HCT116 (cell line): ENCODE results near the gene UFL1. TPM values are rescaled to one million over a fixed set of nuclear protein-coding genes. Genes with fewer than 3 reads are reported as not detected.

ENCODE experiments used
- ATAC-seq: fragments of 200-7000 bp; cut with Tn5 transposase; 2 replicates; pipeline ENCODE4 v1.9.1; 2020; ENCODE audit warnings: mild to moderate bottlenecking, moderate library complexity
- Bru-seq: library from RNA; stranded (reverse); fragments of 400-500 nt; gene quantifications from one replicate; lab custom pipeline; 2021; lab: Mats Ljungman, UMichigan
- BruChase-seq, 2 experiments: library from RNA; stranded (reverse); fragments of 400-500 nt; gene quantifications; one replicate each; lab custom pipeline; 2021; lab: Mats Ljungman, UMichigan
- BruUV-seq: library from RNA; stranded (reverse); fragments of 400-500 nt; replicated peaks from 2 replicates; lab custom pipeline; 2021; lab: Mats Ljungman, UMichigan
- CTCF ChIA-PET: fragments of 300-600 bp; sonication (Branson Sonifier 250); formaldehyde crosslinking; loops from one replicate; lab custom pipeline; 2021; ENCODE audit warnings: antibody characterized with exemption; lab: Charles Lee
- POLR2A ChIA-PET: fragments of 300-600, 350-600 bp; sonication (Branson Sonifier 250); formaldehyde crosslinking; loops from one replicate; lab custom pipeline; 2021; ENCODE audit warnings: antibody characterized with exemption; lab: Charles Lee
- RAD21 ChIA-PET, 2 experiments: fragments of 300-600 bp; sonication (Branson Sonifier 250); formaldehyde crosslinking; loops; one replicate each; lab custom pipeline; 2023; ENCODE audit warnings: low total read pairs in 2 of 2; ENCODE audit not compliant: uncharacterized antibody in 2 of 2, unreplicated experiment in 2 of 2, low non-redundant PET in 1 of 2; lab: Charles Lee
- DNase-seq: peaks from one replicate; pipeline ENCODE4 v3.0.0-alpha.2; 2010; ENCODE audit warnings: low read depth, low spot score
- H2AFZ ChIP-seq: fragments of 200-600 bp; shearing (Covaris generic), sonication (generic); 2 replicates; pipeline ENCODE4 v1.6.1; 2017; ENCODE audit warnings: low read depth, mixed run types, mixed read lengths, antibody characterized with exemption, low read length; ENCODE audit not compliant: poor library complexity, severe bottlenecking
- H3K27ac ChIP-seq: 2 replicates; pipeline ENCODE4 v1.5.1; 2012; ENCODE audit warnings: low read depth, low read length
- H3K27me3 ChIP-seq: fragments of 200-600 bp; sonication (generic); 2 replicates; pipeline ENCODE4 v1.6.1; 2016; ENCODE audit warnings: mixed run types, low read length, mixed read lengths; ENCODE audit not compliant: insufficient read depth
- H3K36me3 ChIP-seq, 2 experiments: fragments of 200-500 bp in 1 of 2; fragments of 200-600 bp in 1 of 2; sonication (Bioruptor generic) in 1 of 2; sonication (generic) in 1 of 2; 2 replicates each; pipeline versions ENCODE4 v1.5.1 to v1.6.1; 2014 to 2016; ENCODE audit warnings: low read length in 2 of 2, inconsistent platforms in 1 of 2, mixed read lengths in 1 of 2, mixed run types in 1 of 2; ENCODE audit not compliant: insufficient read depth in 2 of 2, control insufficient read depth in 1 of 2
- H3K4me1 ChIP-seq, 2 experiments: fragments of 200-600 bp in 1 of 2; sonication (generic) in 1 of 2; 2 replicates each; pipeline versions ENCODE4 v1.5.1 to v1.6.1; 2012 to 2017; ENCODE audit warnings: low read length in 2 of 2, inconsistent platforms in 1 of 2, mild to moderate bottlenecking in 1 of 2, mixed read lengths in 1 of 2, mixed run types in 1 of 2, moderate library complexity in 1 of 2; ENCODE audit not compliant: insufficient read depth in 2 of 2, control insufficient read depth in 1 of 2
- H3K4me2 ChIP-seq: fragments of 200-600 bp; sonication (generic); 2 replicates; pipeline ENCODE4 v1.6.1; 2017; ENCODE audit warnings: mixed run types, low read length, mixed read lengths
- H3K4me3 ChIP-seq, 2 experiments: fragments of 200-600 bp in 1 of 2; sonication (generic) in 1 of 2; replicated peaks in 1 of 2; 2 replicates each; pipeline ENCODE4 v1.5.1; 2011 to 2016; ENCODE audit warnings: low read length in 2 of 2, control low read depth in 1 of 2, low read depth in 1 of 2, mild to moderate bottlenecking in 1 of 2, mixed read lengths in 1 of 2, mixed run types in 1 of 2
- H3K79me2 ChIP-seq: fragments of 200-600 bp; sonication (generic); 2 replicates; pipeline ENCODE4 v1.6.1; 2017; ENCODE audit warnings: mild to moderate bottlenecking, mixed run types, low read length, moderate library complexity, mixed read lengths; ENCODE audit not compliant: insufficient read depth
- H3K9ac ChIP-seq: fragments of 200-600 bp; sonication (generic); 2 replicates; pipeline ENCODE4 v1.6.1; 2016; ENCODE audit warnings: low read length, mixed read lengths
- H3K9me2 ChIP-seq: fragments of 200-600 bp; sonication (generic), shearing (Covaris generic); 2 replicates; pipeline ENCODE4 v1.6.1; 2017; ENCODE audit warnings: mixed run types, mild to moderate bottlenecking, moderate library complexity; ENCODE audit not compliant: insufficient read depth
- H3K9me3 ChIP-seq, 2 experiments: fragments of 200-500 bp in 1 of 2; fragments of 200-600 bp in 1 of 2; sonication (Bioruptor generic) in 1 of 2; sonication (generic) in 1 of 2; 2 replicates each; pipeline ENCODE4 v1.6.1; 2014 to 2017; ENCODE audit warnings: low read length in 2 of 2, mixed read lengths in 2 of 2, inconsistent platforms in 1 of 2, low read depth in 1 of 2, mild to moderate bottlenecking in 1 of 2, mixed run types in 1 of 2, moderate library complexity in 1 of 2; ENCODE audit not compliant: control insufficient read depth in 1 of 2, insufficient read depth in 1 of 2
- H4K20me1 ChIP-seq: fragments of 200-600 bp; sonication (generic), shearing (Covaris generic); 2 replicates; pipeline ENCODE4 v1.6.1; 2017; ENCODE audit warnings: mixed run types, mild to moderate bottlenecking, moderate library complexity; ENCODE audit not compliant: insufficient read depth
- CBX3 ChIP-seq: IDR thresholded peaks from 2 replicates; pipeline ENCODE4 v1.6.1; 2012; ENCODE audit warnings: low read depth
- CEBPB ChIP-seq: IDR thresholded peaks from 2 replicates; pipeline ENCODE4 v1.6.1; 2012; ENCODE audit warnings: low read depth
- EGR1 ChIP-seq: IDR thresholded peaks from 2 replicates; pipeline ENCODE4 v1.6.1; 2012; ENCODE audit warnings: low read depth
- EZH2 ChIP-seq: fragments of 200-600 bp; sonication (generic); IDR thresholded peaks from 2 replicates; pipeline ENCODE4 v1.6.1; 2017; ENCODE audit warnings: antibody characterized with exemption, mixed run types
- FOSL1 ChIP-seq: IDR thresholded peaks from 2 replicates; pipeline ENCODE4 v1.6.1; 2012; ENCODE audit warnings: low read depth
- JUND ChIP-seq: IDR thresholded peaks from 2 replicates; pipeline ENCODE4 v1.6.1; 2012
- POLR2A ChIP-seq: IDR thresholded peaks from 2 replicates; pipeline ENCODE4 v1.7.0; 2011; ENCODE audit warnings: borderline replicate concordance; ENCODE audit not compliant: insufficient read depth, insufficient read length; ENCODE audit errors: extremely low read depth
- POLR2AphosphoS5 ChIP-seq: IDR thresholded peaks from 2 replicates; pipeline ENCODE4 v1.6.1; 2011; ENCODE audit warnings: mild to moderate bottlenecking, low read depth, low read length, moderate library complexity
- RAD21 ChIP-seq: IDR thresholded peaks from 2 replicates; pipeline ENCODE4 v1.6.1; 2012; ENCODE audit warnings: low read depth, mild to moderate bottlenecking
- SP1 ChIP-seq: IDR thresholded peaks from 2 replicates; pipeline ENCODE4 v1.6.1; 2012; ENCODE audit warnings: low read depth
- TCF7L2 ChIP-seq: IDR thresholded peaks from 2 replicates; pipeline ENCODE4 v1.7.0; 2011; ENCODE audit warnings: borderline replicate concordance, inconsistent platforms; ENCODE audit not compliant: insufficient read depth, insufficient read length; ENCODE audit errors: extremely low read depth
- YY1 ChIP-seq: IDR thresholded peaks from 2 replicates; pipeline ENCODE4 v1.6.1; 2011; ENCODE audit warnings: low read length, low read depth, moderate library complexity, mild to moderate bottlenecking; ENCODE audit not compliant: insufficient replicate concordance; ENCODE audit errors: extremely low read depth
- ZBTB33 ChIP-seq: IDR thresholded peaks from 2 replicates; pipeline ENCODE4 v1.6.1; 2011; ENCODE audit warnings: mild to moderate bottlenecking, low read length, moderate library complexity; ENCODE audit not compliant: insufficient replicate concordance; ENCODE audit errors: extremely low read depth
- ZFX ChIP-seq: fragments of 450-650 bp; IDR thresholded peaks from 2 replicates; pipeline ENCODE4 v1.6.1; 2017
- ZNF274 ChIP-seq: fragments of 200-500 bp; sonication (Bioruptor generic); IDR thresholded peaks from 2 replicates; pipeline ENCODE4 v1.6.1; 2014; ENCODE audit warnings: mild to moderate bottlenecking, low read depth, low read length, inconsistent platforms
- intact Hi-C: fragments of 100-400 bp; cut with micrococcal nuclease; formaldehyde crosslinking; loops from 2 replicates; pipeline ENCODE4 v1.10.0; 2022
- long read RNA-seq: library from polyadenylated mRNA; unstranded; transcript quantifications from one replicate; pipeline ENCODE4 v2.0.0, GENCODE V29; 2021; ENCODE audit not compliant: unreplicated experiment
- polyA plus RNA-seq: library from polyadenylated mRNA; unstranded; fragments of >200 nt; gene quantifications from 2 replicates; pipeline ENCODE4 v1.2.1, GENCODE V29; 2012; ENCODE audit warnings: missing spikeins
- total RNA-seq: library from RNA; stranded (reverse); gene quantifications from one replicate; pipeline ENCODE4 v1.2.1, GENCODE V29; 2021; ENCODE audit not compliant: unreplicated experiment
- TF ChIP-seq, protein P1 (sequence below): IDR thresholded peaks from 2 replicates; pipeline ENCODE4 v1.6.1; 2012; ENCODE audit warnings: low read depth
- TF ChIP-seq, protein P2 (sequence below): IDR thresholded peaks from 2 replicates; pipeline ENCODE4 v1.6.1; 2012

Gene UFL1
- total RNA-seq = 19.6 TPM
- 6.9 and 9.1 TPM in 2 replicates for polyA plus RNA-seq
- Bru-seq, nascent RNA = percentile 91 among the genes with signal in this experiment
- BruChase-seq, experiment 1, labeled RNA remaining after a 6-hour chase = percentile 91 among the genes with signal in this experiment
- percentile 85 among the genes with signal in this experiment for BruChase-seq, experiment 2, labeled RNA remaining after a 2-hour chase
- long read RNA-seq, full-length matches to known transcripts = 6 of 29 reads
- long read RNA-seq, partial matches to known transcripts = 18 of 29 reads
- long read RNA-seq, other reads (novel, unspliced or antisense) = 5 of 29 reads

GRCh38 chr6:96521644-96522464 lies at the start of gene UFL1:
Gene UFL1 (plus strand): TSS chr6:96521806. CDS start chr6:96521874, 68 bp downstream.
- intact Hi-C loops = loop anchor here (5.0 kb wide), 1 partner anchor 375 kb away; the partner anchor contains the start of gene NDUFAF4
- peak; percentile 78 for DNase-seq
- H3K9me2 ChIP-seq = no peaks in the 10 kb centered on the region
- peak within 1 kb of the TSS; percentile 83 for H3K9ac ChIP-seq
- peaks cover 26% of the 10 kb centered on the region for H3K79me2 ChIP-seq
- BruUV-seq = no TSS peak
- H3K9me3 ChIP-seq = no peaks in the 10 kb centered on the region
- CTCF ChIA-PET = no interaction called here
- ATAC-seq = peak; percentile 91
- RAD21 ChIA-PET = no interaction called here
- peak within 1 kb of the TSS; percentile 77 to 80 for H3K4me3 ChIP-seq
- H4K20me1 ChIP-seq = no peaks in the 10 kb centered on the region
- peak within 1 kb of the TSS; percentile 82 for H3K4me2 ChIP-seq
- peak within 1 kb of the TSS; percentile 83 for H3K27ac ChIP-seq
- peaks cover 9 to 26% of the 10 kb centered on the region in 2 experiments for H3K4me1 ChIP-seq
- H2AFZ ChIP-seq = no peak within 1 kb of the TSS
- POLR2A ChIA-PET = no interaction called here
- no peaks in the 10 kb centered on the region for H3K27me3 ChIP-seq
- H3K36me3 ChIP-seq = peaks cover 0 to 7% of the 10 kb centered on the region in 2 experiments; a peak in 1 of 4 replicates
- peak; percentile 67; the same call in 1 of the 2 replicates for TF ChIP-seq CBX3
- TF ChIP-seq, protein P1, sequence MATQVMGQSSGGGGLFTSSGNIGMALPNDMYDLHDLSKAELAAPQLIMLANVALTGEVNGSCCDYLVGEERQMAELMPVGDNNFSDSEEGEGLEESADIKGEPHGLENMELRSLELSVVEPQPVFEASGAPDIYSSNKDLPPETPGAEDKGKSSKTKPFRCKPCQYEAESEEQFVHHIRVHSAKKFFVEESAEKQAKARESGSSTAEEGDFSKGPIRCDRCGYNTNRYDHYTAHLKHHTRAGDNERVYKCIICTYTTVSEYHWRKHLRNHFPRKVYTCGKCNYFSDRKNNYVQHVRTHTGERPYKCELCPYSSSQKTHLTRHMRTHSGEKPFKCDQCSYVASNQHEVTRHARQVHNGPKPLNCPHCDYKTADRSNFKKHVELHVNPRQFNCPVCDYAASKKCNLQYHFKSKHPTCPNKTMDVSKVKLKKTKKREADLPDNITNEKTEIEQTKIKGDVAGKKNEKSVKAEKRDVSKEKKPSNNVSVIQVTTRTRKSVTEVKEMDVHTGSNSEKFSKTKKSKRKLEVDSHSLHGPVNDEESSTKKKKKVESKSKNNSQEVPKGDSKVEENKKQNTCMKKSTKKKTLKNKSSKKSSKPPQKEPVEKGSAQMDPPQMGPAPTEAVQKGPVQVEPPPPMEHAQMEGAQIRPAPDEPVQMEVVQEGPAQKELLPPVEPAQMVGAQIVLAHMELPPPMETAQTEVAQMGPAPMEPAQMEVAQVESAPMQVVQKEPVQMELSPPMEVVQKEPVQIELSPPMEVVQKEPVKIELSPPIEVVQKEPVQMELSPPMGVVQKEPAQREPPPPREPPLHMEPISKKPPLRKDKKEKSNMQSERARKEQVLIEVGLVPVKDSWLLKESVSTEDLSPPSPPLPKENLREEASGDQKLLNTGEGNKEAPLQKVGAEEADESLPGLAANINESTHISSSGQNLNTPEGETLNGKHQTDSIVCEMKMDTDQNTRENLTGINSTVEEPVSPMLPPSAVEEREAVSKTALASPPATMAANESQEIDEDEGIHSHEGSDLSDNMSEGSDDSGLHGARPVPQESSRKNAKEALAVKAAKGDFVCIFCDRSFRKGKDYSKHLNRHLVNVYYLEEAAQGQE = no peak
- TF ChIP-seq JUND = peak; percentile 46; the same call in 1 of the 2 replicates
- no peak for TF ChIP-seq EZH2
- peak; percentile 78 for TF ChIP-seq ZBTB33
- peak; percentile 81 for TF ChIP-seq EGR1
- TF ChIP-seq SP1 = peak; percentile 82
- TF ChIP-seq, protein P2, sequence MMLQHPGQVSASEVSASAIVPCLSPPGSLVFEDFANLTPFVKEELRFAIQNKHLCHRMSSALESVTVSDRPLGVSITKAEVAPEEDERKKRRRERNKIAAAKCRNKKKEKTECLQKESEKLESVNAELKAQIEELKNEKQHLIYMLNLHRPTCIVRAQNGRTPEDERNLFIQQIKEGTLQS = no peak
- peak; percentile 98 for TF ChIP-seq POLR2AphosphoS5
- peak; percentile 87 for TF ChIP-seq TCF7L2
- 0 out of 2 replicates have a peak, but pooled peaks have one; percentile 6 for TF ChIP-seq FOSL1
- peak; percentile 82 for TF ChIP-seq POLR2A
- no peak for TF ChIP-seq ZNF274
- TF ChIP-seq RAD21 = 0 out of 2 replicates have a peak, but pooled peaks have one; percentile 5
- TF ChIP-seq ZFX = peak; percentile 89
- no peak for TF ChIP-seq CEBPB
- TF ChIP-seq YY1 = peak; percentile 91
